NCI-H1417 treated with DMSO at 0.1 percent for 48 hours (cell line): ENCODE measurements around the gene CARHSP1.
"Not testable (repeated sequence)": the region's sequence is repeated elsewhere in the genome, so short reads cannot be mapped to it uniquely, and the experiment has no call there.

Experiments used
- DNase-seq: peaks from one replicate; lab custom pipeline; 2025; lab: John Stamatoyannopoulos, UW

Gene CARHSP1

DNA sequence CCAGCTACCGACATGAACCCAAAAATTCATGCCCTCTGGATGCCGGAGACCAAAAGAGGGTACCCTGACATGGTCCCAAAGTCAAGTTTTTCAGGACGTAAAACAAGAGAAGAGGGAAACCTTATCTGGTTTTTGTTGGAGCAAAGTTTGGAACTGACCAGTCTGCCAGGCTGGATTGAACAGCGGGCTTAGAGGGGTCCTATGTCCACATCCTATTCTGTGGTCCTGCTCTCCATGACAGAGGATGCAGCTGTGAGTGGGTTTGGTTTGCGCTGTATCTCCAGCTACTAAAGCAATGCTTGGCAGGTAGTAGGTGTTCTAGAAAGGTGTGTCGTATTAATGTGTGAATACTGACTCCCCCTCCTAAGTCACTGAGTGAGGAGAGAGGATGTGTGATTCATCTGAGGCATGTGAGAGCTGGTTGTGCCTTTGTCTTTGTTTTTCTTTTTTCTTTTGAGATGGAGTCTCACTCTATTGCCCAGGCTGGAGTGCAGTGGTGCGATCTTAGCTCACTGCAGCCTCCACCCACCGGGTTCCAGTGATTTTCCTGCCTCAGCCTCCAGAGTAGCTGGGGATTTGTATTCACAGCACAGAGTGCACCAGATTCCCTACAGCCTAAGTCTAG lies 40.2 kb downstream of the CARHSP1 start:
- DNase-seq: no peak

DNA sequence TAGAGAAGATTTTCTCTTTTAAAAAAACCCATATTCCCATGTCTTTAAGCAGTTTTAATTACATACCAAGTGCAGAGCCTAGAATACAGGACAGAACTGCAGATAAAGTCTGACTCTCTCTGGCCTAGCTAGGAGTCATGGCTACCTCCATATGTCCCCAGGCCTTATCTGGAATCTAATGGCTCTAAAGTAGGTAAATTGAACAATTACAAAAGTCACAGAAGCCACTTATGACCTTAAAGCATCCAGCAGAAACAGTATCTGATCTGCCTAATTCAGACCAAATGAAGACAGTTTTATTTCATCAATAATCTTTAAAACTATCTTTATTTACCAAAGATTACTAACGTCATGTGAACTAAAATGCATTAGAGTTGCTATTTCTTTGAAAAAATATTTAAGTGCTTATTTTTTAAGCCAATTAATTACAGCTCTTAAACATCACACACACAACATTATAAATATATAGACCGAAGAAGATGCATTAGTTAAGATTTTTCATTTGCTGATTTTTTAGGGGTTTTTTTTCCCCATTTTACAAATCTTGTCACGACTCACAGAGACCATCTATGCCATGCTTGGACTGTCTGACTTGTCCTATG lies 42.4 kb downstream of the CARHSP1 start:
- DNase-seq: no peak

DNA sequence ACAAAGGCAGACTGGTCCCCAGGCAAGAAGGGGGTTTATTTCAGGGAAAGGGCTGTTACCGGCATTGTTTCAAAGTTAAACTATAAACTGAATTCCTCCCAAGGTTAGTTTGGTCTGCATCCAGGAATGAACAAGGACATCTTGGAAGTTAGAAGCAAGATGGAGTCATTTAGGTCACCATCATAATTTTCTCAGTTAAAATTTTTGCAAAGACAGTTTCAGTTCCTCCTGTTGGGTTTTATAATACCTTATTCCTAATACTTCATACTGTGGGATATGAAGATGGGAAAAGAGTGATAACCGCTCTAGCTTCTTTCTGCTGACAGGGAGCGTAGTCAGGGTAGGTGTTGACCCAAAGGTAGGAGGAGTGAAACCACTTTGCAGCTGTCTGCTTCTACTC lies 46.4 kb downstream of the CARHSP1 start:
- DNase-seq: no peak

DNA sequence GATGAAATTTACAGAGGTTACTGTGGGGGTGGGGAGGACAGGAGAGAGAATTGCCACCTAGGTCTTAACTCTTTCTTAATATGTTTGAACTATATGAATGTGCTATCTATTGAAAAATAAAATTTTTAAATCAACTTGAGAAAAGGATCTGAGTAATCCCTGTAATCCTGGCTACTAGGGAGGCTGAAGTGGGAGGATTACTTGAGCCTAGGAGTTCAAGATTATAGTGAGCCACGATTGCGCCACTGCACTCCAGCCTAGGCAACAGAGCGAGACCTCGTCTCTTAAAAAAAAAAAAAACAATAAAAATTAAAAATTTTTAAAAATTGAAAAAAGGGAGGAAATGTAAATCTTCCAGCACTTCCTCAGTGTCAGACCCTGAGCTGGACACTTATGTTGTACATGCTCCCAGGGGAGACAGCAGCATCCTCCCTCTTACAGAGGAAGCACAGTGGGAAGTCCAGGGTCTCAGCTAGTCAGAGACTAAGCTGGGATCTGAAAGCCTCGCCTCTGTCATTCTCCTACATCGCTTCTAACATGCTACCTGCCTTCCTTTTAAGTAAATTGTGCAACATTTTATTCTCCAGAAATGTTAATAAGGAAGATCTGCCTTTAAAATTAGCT lies 49.3 kb downstream of the CARHSP1 start:
- DNase-seq: no peak

DNA sequence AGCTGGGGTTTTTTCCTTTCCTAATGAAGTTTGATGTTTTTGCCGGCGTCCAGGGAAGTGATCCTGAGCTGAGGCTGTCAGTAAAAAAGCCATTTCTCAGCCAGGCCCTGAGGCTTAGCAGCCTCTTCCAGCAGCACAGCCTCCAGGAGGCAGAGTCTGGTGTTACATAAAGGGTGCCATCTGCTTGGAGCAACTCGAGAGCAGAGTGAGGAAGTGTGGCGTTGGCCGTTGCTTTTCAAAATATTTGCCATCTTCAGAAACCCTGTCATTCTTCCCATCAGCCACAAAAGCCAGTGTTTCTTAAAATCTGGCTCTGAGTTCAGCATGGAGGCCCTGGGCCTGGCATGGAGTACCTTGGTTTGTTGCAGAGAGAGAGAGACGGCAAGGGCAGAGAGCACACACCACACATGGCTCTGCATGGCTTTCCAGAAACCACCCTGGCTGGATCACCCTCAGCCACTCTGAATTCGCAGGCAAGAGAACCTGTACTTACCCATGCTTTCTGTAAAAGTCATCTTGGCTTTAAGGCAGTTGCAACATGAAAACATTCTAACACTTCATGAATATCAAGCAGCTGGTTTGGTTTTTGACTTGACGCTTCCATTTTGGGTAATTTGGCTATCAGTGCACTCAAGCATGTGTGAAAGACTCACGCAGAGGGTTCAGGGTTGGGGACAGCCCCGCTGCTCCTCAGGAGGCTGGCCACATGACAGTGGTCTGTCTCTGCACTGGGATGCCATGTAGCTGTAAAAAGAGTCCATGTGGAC lies 50.1 kb downstream of the CARHSP1 start:
- no peak for DNase-seq

DNA sequence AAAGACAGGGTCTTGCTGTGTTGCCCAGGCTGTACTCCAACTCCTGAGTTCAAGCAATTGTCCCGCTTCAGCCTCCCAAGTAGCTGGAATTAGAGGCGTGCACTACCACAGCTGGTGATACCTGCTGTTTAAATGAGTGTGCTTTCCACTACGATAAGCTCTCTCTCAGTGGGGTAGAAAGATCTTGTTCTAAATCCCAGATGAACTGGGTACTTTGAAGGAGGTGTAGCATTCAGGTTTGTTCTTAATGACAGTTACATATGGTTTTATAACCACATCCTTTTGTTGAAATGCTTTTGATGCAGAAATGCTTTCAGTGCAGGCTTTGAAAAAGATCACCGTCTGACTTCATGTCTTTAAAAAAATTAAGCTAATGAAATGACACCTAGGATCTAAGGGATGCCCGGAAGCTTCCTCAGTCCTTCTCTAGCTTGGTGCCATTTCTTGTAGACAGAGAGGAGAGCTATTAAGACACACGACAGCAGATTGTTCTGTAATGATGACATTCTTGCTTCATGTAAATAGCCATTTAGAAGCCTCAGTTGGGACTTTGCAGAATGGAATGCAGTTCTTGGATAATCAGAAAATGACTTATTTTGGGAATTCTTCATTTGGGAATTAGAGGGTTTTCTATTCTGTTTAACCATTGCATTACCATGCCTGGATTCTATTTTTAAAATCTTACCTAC lies 51.7 kb downstream of the CARHSP1 start:
- DNase-seq: no peak

DNA sequence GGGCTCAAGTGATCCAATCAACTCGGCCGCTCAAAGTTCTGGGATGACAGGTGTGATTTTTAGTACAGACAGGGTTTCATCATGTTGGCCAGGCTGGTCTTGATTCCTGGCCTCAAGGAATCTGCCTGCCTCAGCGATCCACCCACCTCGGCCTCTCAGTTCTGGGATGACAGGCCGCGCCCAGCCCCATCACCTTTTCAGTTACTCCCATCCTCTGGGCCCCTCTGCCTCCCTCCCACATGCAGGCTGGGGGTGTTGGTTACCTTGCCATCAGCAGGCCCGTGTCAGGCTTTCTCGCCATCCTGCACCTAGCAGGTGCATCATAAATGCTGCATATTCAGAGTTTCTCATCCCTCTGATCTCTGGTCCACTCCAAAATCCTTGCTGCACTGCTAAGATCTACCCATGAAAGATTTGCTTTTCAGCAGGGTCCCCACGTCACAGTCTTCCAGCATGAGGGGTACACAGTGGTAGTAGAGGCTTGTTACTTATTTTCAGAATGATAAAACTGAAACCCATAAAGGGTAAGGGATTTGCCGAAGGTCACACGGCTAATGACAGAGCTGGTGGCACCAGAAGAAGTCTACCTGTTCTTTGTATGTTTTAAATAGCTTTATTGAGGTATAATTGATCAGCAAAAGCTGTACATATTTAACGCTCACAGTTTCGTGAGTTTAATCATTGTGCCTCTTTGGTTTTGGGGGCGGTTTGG lies 54.6 kb downstream of the CARHSP1 start:
- DNase-seq: no peak

DNA sequence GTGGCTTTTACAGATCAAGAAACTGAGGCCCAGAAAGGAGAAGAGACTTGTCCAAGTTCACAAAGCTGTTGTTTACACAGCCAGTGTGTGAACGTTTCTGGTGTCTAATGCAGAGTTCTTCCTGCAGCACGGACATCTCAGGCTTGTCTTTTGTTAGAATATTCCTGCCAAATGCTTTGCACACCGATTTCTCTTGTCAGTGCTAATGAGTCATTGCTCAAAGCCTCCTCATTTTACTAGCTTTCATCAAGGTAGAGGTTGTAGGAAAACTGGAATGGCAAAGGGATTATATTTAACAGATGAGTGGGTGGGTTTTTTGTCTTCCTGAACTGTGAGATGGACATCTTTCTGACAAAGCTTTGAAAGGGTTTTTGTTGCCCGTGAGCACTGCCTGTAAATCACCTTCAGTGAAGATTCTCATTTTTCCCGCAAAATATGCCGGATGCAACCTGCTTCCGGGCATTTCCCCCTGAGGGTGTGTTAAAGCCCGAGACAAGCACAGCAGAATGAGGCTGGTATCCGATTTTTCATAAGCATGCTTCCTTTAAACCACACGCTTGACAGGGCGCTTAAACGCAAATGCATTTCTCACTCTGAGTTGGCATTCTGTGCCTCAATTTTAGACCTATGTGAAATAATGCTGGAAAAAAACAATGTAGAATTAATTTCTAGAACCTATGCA lies 56.5 kb downstream of the CARHSP1 start:
- no peak for DNase-seq

DNA sequence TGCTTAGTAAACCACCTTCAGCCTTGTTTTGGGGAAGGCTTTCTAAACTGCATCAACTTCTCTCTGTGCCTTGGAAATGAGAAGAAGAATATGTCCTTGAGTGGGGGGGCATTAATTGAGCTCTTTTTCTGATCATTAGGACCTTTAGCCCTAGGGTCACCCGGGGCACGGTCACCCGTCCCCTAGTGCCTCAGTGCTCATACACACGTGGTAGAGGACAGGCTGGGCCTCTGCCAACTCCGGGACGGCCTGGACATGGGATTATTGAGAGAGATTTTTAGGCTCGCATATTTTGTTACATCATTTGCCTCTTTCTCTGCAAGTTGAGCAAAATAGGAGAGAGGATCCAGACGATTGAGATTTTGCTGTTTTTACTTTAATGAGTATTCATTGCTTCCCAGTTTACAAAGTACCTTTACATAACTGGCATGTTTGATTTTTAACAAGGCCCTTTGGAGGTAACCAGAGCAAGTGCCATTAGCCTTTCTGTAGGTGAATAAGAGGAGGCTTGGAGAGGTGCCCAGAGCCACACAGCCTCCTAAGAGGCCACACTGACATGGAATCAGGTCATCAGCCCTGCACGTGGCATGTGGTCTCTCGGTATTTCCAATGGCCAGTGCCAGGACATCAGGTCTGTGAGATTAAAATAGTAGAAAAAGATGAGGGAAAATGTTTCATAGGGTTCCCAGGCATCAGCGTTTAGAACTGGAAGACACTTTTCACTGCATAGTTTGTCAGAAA lies 60.0 kb downstream of the CARHSP1 start:
- DNase-seq: no peak

DNA sequence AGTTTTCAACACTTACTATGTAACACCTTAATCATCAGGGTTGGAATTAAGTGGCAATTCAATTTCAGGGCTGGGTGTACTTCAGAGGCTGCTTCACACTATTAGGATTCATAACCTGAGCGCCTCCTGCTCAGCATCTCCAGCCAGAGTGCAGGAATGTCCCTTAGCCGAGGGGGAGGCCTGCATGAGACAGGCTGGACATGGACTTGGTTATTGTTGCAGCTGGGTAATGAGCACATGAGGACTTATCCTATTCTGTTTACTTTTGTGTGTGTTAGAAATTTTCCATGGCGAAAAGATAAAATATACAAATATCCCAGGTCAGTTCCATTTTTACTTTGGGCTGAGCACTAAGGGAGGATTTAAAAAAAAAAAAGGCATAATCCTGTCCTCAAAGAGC lies 60.8 kb downstream of the CARHSP1 start:
- no peak for DNase-seq

DNA sequence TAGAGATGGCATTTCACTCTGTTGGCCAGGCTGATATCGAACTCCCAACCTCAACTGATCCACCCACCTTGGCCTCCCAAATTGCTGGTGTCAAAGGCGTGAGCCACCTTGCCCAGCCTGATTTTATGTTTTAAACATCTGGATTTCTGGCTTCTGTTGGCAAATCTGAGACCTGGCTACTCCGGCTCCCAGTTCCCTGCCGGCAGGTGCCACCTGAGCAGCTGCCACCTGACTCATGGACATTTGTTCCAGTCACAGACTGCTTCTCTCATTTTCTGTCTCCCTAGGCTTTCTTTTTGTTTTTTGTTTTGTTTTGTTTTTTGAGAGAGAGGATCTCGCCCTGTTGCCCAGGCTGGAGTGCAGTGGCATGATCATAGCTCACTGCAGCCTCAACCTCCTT lies 61.6 kb downstream of the CARHSP1 start:
- no peak for DNase-seq

DNA sequence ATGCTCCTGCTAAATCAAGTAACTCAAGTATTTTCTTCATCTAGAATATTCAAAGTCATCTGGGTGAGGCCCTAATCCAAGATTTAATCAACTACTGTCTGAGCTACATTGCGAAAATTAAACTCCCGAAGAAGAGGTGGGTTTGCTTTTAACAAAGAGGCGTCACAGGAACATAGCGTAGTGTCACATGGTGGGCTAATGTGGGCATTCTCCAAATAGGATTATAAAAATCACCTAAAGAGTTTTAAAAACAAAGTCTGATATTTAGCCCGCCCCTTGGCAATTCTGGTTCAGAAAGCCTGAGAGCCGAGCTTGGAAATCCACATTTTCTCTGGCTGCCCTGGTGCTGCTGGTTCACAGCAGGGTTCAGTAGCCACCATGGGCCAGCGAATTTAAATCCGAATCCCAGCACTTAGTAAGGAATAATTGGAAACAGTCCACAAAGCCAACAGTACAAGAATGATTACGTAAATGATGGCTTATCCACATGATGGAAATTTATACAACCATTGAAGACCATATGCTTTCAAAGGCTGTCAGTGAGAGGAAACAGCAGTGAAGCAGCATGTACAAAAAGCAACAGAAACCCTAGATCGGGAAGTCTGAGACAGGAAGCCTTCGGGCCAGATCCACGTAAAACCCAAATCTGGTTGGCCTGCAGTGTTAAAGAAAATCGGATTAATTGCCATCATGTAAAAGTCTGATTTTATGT lies 62.4 kb downstream of the CARHSP1 start:
- DNase-seq: no peak

DNA sequence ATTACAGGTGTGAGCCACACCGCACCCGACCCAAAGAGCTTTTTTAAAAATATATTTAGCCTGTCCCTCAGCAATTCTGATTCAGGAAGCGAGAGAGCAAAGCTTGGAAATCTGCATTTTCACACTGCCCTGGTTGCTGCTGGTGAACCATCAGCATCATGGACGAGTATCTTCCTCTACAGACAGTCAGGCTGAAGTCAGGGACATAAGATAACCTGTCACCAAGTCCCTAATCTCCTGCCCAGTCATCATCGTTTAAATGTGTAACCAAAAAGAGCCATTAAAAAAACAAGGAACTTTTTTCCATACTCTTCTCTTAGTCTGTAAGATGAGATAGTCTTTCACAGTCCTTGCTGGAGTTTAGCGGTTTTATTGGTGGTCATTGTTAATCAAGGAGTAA lies 64.5 kb downstream of the CARHSP1 start:
- no peak for DNase-seq

DNA sequence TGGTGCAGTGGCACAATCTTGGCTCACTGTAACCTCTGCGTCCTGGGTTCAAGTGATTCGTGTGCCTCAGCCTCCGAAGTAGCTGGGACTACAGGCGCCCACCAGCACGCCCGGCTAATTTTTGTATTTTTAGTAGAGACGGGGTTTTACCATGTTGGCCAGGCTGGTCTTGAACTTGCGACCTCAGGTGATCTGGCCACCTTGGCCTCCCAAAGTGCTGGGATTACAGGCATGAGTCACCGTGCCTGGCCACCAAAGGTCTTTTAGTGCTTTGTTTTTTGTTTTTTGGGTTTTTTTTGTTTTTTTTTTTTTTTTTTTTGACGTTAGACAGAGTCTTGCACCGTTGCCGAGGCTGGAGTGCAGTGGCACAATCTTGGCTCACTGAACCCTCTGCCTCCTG lies 65.1 kb downstream of the CARHSP1 start:
- not testable (repeated sequence) for DNase-seq
